Iris pigment epithelial cell (primary cell): ENCODE measurements around the gene RAB11B.
A peak's percentile ranks its signal among the peaks of the same experiment; 100 is the strongest.
"Not testable (repeated sequence)": the region's sequence is repeated elsewhere in the genome, so short reads cannot be mapped to it uniquely, and the experiment has no call there.

Experiments used
- DNase-seq: peaks from one replicate; pipeline ENCODE4 v3.0.0-alpha.2; 2011; ENCODE audit warnings: low read depth

RAB11B gene

DNA sequence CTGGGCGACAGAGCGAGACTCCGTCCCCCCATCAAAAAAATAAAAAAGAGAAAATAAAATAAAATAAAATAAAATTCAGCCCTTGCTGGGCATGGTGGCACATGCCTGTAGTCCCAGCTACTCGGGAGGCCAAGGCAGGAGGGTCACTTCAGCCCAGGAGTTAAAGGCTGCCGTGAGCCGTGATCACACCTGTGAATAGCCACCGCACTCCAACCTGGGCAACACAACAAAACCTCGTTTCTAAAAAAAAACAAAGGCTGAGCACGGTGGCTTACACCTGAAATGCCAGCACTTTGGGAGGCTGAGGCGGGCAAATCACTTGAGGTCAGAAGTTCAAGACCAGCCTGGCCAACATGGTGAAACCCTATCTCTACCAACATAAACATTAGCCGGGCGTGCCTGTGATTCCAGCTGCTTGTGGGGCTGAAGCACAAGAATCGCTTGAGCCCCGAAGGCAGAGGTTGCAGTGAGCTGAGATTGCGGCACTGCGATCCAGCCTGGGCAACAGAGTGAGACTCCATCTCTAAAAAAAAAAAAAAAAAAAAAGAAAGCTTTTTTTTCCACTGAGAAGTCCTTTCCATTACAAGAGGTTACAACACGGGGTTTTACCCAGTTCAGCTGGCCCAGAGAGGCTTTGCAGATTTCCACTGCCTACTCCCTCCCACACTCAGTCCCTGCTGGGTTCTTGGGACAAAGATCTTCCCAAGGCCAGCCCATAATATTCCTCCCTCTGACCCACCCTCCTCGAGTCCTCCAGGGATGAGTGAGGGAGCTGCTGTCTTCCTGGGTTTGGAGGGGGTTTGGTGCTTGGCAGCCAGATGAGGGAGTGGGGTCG lies 19.8 kb upstream of the RAB11B start:
- DNase-seq: no peak

DNA sequence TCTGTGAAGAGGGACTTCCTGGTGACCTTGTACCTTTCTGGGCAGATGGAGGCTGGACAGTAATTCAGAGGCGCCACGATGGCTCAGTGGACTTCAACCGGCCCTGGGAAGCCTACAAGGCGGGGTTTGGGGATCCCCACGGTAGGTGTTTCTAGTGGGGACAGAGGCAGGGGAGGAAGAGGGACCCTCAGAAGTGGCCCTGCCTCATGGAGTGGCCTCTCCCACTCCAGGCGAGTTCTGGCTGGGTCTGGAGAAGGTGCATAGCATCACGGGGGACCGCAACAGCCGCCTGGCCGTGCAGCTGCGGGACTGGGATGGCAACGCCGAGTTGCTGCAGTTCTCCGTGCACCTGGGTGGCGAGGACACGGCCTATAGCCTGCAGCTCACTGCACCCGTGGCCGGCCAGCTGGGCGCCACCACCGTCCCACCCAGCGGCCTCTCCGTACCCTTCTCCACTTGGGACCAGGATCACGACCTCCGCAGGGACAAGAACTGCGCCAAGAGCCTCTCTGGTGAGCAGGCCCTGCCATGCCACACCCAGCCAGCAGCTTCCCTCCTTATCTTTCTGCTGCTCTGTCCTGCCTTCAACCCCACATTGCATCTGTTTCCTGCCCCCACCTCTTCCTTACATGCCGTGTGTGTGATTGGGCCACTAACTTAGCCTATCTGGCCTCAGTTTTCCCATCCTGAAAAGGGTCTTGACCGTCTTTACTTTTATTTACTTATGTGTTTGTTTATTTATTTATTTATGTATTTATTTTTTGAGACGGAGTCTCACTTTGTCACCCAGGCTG lies 19.0 kb upstream of the RAB11B start:
- DNase-seq: no peak

DNA sequence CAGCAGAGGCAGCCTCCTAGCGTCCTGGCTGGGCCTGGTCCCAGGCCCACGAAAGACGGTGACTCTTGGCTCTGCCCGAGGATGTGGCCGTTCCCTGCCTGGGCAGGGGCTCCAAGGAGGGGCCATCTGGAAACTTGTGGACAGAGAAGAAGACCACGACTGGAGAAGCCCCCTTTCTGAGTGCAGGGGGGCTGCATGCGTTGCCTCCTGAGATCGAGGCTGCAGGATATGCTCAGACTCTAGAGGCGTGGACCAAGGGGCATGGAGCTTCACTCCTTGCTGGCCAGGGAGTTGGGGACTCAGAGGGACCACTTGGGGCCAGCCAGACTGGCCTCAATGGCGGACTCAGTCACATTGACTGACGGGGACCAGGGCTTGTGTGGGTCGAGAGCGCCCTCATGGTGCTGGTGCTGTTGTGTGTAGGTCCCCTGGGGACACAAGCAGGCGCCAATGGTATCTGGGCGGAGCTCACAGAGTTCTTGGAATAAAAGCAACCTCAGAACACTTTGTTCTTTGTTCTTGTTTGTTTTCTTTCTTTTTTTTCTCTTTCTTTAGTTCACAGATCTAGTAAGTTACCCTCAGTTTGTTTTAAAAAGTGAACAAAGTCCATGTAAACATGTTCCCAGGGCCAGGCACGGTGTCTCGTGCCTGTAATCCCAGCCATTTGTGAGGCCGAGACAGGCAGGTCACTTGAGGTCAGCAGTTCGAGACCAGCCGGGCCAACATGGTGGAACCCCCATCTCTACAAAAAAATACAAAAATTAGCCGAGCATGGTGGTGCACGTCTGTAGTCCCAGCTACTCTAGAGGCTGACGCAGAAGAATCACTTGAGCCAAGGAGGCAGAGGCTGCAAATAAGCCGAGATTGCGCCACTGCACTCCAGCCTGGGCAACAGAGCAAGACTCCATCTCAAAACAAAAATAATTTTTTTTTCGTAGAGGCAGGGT lies 16.0 kb upstream of the RAB11B start:
- no peak for DNase-seq

GRCh38 chr19:8375766-8376165 lies 14.4 kb upstream of the RAB11B start:
- not testable (repeated sequence) for DNase-seq

- DNase-seq: not testable (repeated sequence)
These were observed 13.7 kb upstream of the RAB11B start for GRCh38 chr19:8376373-8376974.

GRCh38 chr19:8377598-8377997 lies 12.6 kb upstream of the RAB11B start:
- DNase-seq: no peak

GRCh38 chr19:8379156-8379891 lies 10.8 kb upstream of the RAB11B start:
- not testable (repeated sequence) for DNase-seq

- not testable (repeated sequence) for DNase-seq
These were observed 5.6 kb upstream of the RAB11B start for GRCh38 chr19:8384569-8384968.

DNA sequence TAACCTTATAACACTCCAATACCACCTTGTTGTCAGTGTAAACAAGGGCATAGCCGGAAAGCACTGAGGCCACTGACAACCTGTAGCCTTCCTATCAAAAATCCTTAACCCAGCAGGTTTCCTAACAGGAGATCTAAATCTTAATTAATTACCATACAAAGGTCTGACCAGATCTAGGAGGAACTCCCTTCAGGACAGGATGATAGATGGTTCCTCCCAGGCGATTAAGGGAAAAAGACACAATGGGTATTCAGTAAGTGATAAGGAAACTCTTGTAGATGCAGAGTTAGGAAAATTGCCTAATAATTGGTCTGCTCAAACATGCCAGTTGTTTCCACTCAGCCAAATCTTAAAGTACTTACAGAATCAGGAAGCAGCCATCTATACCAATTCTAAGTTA lies 5.1 kb upstream of the RAB11B start:
- DNase-seq: not testable (repeated sequence)

DNA sequence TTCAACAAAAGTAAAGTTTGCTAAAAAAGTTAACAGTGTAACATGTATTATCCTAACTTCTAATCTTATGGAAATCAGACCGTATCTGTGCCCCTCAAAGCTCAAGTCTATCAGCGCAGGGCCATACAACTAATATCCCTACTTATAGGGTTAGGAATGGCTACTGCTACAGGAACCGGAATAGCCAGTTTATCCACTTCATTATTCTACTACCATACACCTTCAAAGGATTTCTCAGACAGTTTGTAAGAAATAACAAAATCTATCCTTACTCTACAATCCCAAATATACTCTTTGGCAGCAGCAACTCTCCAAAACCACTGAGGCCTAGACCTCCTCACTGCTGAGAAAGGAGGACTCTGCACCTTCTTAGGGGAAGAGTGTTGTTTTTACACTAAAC lies 4.6 kb upstream of the RAB11B start:
- DNase-seq: not testable (repeated sequence)

DNA sequence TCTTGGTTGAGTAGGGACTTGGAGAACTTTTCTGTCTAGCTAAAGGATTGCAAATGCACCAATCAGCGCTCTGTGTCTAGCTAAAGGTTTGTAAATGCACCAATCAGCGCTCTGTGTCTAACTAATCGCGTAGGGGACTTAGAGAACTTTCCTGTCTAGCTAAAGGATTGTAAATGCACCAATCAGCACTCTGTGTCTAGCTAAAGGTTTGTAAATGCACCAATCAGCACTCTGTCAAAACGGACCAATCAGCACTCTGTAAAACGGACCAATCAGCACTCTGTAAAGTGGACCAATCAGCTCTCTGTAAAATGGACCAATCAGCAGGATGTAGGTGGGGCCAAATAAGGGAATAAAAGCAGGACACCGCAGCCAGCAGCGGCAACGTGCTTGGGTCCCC lies 3.7 kb upstream of the RAB11B start:
- not testable (repeated sequence) for DNase-seq

- DNase-seq: no peak
These were observed 3.2 kb upstream of the RAB11B start for GRCh38 chr19:8386990-8387389.

GRCh38 chr19:8387688-8388611 lies 2.2 kb upstream of the RAB11B start:
- DNase-seq: no peak

- no peak for DNase-seq
These were observed 1.6 kb upstream of the RAB11B start for GRCh38 chr19:8388612-8388958.

DNA sequence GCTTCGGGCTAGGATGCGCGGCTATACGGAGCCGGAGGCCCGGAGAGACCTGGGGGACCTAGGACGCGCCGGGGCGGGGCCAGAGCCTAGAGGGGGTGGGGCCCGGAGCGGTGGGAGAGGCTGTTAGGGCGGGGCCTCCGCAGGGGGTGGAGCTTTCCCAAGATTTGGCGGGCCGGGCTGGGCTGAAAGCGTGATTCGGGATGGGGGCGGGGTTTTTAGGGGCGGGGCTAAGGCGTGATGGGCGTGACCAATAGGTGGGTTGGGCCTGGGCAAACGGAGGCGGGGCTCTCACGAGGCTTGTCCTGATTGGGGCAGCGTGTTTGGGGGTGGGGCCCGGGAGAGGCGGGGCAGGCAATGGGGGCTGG lies 439 bp downstream of the RAB11B start:
- DNase-seq: peak; percentile 89

DNA sequence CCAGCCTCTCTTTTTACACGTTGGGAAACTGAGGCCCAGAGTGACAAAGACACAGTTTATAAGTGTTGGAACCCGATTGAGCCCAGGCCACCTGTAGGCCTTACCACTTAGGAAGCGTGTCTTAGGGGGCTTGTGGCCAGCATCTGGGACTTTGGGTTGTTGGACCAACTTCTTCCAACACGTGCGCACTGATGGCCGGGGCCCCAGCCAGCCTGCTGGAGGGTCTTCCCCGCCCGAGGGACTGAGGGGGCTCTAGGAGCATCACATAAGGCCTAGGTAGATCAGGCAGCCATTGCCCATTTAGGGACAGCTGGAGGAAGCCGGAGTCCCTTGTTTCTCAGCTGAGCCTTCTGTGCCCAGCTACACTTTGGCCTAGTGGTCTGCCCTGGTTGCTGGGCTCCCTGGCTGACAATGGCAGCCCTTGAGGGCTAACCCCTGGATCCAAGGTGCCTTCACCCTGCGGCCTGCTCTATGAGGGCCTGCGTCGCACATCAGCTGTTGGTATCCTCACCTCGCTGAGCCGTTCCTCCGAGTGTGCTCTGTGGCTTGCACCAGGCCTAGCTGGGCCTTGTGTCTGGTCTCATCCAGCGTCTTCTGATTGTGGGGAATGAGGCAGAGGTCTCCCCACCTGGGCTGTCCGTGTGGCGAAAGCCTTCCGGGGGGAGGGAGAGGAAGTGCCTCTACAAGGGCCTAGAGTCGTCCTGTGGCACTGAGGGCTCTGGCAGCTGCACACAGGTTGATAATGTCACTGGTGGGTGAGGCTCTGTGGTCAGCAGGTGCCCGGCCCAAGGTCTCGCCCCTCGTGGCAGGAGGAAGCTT lies 1.2 kb downstream of the RAB11B start:
- no peak for DNase-seq

DNA sequence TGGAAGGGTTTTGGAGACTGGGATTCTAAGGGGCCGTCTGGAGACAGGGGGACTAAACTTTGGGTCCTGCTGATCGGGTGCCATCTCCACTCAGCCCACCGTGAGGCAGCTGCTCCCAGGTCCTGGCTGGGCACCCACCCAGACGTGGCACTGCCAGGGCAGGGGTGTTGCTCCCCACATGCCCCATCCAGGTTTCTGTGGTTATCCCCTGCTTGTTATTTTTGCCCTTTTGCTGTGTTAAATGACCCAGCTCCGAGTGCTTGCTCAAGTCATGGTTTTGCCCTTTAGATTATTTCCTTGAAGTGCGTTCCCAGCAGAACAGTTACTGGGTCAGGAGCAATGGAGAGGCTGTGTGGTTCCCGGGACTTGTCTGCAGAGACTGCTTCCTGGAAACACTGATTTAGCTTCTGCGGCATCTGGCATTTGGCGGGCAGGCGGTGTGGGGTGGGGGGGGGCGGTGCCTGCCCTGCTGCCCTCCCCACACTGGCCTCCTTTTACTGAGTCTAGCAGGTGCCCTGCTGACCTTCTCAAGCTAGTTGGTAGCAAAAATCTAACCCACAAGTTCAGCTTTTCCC lies 1.9 kb downstream of the RAB11B start:
- no peak for DNase-seq

GRCh38 chr19:8393192-8393870 lies 3.2 kb downstream of the RAB11B start:
- no peak for DNase-seq
